Cardiac septum (tissue), 1 donor: ENCODE data around the gene SH3PXD2A. TPM values are rescaled to one million over a fixed set of nuclear protein-coding genes. Genes with fewer than 3 reads are reported as not detected.
"Not testable (repeated sequence)": the region's sequence is repeated elsewhere in the genome, so short reads cannot be mapped to it uniquely, and the experiment has no call there.

Experiments
- DNase-seq: peaks from one replicate; pipeline ENCODE4 v3.0.0-alpha.2; 2020; ENCODE audit warnings: low spot score
- intact Hi-C: fragments of 100-400 bp; cut with DNase I; formaldehyde crosslinking; loops from one replicate; pipeline ENCODE4 v1.14.0; 2022
- total RNA-seq: library from RNA; stranded (reverse); fragmentation: NEBNext Ultra II Directional; extraction: Animal tissue kit (Norgen Biotek cat#: 25700); gene quantifications from one replicate; pipeline ENCODE4 v1.2.1, GENCODE V29; 2021
- donor health status: DM: no; HTN: no; CAD: no.

SH3PXD2A gene
- total RNA-seq, 1 donor from 2014 or later = 45.0 TPM

DNA sequence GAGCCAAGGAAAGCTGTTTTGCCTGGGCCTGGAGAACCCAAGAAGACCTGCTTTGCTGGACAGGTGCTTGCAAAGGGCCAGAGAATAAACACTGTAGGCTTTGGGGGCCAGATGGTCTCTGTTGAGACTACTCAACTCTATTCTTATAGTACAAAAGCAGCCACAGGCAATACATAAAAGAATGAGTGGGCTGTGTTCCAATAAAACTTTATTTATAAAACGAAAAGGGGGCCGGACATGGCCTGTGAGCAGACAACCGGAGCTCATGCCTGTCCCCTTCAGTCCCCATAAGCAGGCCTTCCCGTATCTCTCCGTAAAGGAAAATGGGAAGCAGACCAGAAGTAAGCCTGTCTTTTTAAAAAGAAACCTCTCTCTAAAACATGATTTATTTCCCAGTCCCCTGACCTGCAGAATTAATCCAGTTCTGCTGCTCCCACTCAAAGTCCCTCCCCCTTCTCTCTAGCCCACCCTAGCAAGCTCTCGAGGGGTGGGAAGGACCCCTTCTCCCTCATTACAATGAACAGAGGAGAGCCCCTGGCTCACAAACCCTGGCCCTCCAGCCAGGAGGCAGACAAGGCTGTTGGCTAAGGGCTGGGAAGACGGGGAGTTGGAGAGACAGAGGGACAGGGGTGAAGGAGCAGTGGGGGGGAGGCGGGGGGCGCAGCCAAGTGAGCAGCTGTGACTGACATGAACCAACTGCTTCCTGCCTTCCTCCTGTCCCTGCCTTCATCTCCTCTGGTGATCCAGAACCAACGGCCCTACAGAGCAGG lies 184.1 kb downstream of the SH3PXD2A start:
- intact Hi-C loops = no loop called here

DNA sequence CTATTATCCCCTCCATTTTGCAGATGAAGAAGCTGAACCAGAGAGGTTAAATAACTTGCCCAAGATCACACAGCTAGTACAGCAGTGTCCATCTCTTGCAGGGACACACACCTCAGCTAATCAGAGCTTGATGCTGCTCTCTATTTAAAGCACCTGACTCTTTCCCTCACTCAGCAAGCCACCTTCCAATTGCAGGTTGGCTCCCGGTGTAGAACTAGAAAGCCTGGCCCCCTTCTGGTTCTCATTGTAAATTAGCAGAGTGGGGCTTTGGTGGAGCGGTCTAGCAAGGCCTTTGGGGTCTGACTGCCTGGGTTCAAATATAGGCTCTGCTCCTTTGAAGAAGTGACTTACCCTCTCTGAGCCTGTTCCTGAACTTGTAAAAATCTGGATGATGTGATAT lies 185.4 kb downstream of the SH3PXD2A start:
- DNase-seq = no peak
- intact Hi-C loops = loop anchor here (5.0 kb wide), 1 partner anchor 53 kb away; no protein-coding TSS in a partner anchor

More for the DNA sequence above, 184.1 kb downstream of the SH3PXD2A start:
- no peak for DNase-seq

DNA sequence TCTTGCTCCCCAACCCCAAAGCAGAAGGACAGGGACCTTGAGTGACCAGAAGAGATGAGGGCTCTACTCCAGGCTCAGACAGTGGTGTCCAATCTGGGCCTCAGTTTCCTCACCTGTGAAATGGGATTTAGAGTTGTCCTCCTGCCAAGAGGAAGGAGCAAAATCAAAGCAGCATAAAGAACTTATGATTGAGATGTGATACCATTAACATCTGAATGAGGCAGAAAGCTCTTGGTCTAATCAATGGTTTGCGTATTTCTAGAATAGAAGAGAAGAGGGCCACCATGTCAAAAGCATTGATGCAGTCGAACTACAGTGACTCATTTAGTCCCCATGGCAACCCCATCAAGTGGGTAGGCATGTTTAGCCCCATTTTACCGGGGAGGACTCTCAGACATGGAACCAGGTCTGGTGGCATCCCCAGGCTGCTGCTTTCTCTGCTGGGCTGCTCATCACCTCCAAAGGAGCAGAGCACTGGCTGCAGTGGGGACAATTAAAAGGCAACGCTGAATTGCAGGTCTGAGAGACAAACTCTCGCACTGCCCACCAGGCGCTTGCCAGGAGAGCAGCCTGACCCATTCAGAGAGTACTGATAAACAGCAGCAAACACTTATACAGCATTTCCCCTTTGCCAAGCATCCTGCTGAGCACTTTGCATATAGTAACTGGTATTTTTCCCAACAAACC lies 186.0 kb downstream of the SH3PXD2A start:
- no peak for DNase-seq
- intact Hi-C loops = loop anchor here (5.0 kb wide), 1 partner anchor 52 kb away; no protein-coding TSS in a partner anchor

DNA sequence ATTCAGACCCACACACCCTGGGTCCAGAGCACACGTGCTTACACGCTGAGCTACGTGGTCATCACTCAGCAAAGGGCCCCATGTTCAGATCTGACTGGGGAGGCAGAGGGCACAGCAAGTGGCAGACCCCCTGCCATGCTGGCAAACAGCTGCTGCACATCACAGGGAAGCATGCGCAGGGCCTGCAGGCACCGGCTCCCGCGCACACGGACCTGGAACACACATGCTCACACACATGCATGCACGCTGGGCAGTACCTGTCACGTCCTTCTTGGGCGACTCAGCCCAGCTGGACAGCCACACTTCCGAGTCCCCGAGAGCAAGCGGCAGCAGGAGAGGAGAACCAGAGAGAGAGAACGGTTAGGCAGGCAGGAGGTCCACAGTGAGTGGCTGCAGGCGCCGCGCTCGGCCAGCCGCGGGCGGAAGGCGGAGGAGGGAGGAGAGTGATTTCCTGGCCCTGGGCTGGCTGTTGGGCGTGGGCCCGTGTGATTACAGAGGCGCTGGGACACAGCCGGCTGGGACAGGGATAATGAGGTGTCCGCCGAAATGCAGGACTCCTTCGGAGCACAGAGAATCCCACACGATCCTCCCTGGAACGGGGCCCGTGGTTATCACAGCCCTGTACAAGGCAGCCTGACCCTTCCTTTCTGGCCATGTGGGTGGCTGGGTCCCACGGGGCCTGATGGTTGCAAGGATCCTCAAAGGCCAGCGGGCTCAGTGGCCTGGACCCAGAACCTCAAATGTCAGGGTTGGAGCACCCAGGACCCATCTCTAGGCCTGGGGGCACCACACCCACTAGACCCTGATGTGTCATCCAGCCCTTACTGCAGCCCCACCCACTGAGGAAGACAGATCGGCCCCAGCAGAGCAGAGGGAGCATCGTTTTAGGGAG lies 186.8 kb downstream of the SH3PXD2A start:
- intact Hi-C loops = loop anchor here (5.0 kb wide), 1 partner anchor 51 kb away; no protein-coding TSS in a partner anchor
- peak; percentile 89 for DNase-seq

DNA sequence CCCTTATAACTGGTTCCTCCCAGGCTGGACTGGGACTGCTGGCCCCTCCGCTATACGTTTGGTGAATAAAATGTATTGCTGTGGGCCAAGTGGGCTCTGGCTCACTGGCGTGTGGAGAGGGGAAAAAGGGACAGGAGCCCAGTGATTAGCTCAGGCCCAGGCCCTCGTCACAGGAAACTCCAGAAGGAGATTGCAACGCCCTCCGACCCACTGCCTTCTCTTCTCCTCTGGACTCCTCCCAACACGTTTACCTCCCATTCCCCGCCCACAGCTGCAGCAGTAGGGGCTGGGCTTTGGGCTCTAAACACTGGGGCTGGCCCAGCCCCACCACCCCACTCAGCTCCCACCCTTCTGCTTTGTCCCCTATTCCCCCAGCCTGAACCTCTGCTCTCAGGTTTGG lies 188.0 kb downstream of the SH3PXD2A start:
- DNase-seq = no peak
- intact Hi-C loops = loop anchor here (5.0 kb wide), 1 partner anchor 50 kb away; no protein-coding TSS in a partner anchor

DNA sequence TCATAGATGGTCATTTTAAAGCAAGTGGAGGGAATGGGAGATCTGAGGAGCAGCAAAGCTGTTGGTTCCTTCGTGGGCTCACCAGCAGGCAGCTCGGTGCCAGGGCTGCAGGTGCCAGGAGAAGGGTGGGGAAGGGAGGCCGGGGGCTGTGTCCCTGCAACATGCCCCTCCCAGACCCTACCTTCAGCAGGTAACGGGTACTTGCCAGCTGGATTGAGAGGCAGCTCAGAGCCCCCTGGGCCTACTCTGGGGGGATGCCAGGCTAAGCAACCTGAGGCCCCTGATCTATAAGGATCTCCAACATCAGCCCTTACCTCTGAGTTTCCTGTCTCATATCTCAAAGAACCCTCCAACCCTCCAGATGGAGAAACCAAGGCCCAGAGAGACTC lies 188.6 kb downstream of the SH3PXD2A start:
- no peak for DNase-seq
- intact Hi-C loops = loop anchor here (5.0 kb wide), 1 partner anchor 49 kb away; no protein-coding TSS in a partner anchor

DNA sequence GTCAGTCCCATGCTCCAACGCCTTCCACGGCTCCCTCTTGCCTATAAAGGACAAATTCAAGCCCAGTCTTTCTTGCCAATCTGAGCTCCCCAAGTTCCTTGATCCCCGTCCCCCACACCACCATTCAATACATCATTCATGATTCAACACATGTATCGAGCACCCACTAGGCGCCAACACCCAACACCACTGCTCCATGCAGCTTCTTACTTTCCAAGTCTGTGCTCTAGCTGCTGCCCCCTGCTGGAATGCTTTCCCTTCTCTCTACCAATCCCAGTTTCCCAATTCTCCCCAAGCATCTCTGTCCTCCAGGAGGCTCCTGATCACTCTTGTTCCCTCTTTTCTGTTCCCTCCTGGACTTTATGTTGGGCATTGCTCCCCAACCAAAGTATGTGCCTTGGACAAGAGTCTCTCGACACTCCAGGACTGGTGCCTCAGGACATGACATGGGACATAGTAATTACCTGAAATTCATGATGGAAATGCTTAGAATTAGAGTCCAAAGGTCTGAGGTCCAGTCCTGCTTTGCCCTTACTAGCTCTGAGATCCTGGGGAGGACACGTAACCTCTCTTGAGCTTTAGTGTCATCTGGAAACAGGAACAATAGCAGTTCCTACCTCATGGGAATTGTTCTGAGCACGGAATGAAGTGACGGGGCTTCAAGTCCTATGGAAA lies 189.2 kb downstream of the SH3PXD2A start:
- DNase-seq = no peak
- intact Hi-C loops = loop anchor here (5.0 kb wide), 1 partner anchor 49 kb away; no protein-coding TSS in a partner anchor

DNA sequence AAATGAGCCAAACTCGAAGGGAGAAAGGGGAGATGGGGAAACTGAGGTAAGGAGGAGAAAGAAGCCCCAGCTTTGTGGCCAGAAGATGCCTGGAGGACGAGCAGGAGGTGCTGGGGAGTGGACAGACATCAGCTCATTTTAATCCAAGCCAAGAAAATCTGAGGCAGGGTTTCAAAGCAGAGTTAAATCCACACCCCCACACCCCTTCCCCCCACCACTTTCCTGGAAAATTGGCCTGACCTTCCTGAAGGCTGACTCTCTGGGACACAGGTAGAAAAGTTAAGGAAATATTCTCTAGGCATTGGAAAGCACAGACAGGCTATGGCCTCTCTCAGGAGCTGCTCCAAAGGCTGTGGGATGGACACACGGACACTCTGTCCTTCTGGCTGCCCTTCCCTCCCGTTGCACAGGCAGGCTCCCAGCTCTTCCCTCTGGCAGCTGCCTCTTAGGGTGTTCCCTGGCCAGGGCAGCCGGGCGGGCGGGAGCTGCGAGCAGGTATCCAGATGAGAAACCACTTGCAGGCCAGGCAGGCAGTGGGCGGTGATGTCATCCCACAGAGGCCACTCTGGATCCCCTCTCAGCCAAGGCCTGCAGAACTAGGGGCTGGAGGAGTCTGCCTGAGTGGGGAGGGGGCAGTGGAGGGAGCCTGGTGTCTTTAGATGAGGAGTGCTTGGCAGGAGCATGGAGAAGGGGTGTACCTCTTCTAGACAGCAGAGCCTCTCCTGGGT lies 190.1 kb downstream of the SH3PXD2A start:
- intact Hi-C loops = loop anchor here (5.0 kb wide), 1 partner anchor 48 kb away; no protein-coding TSS in a partner anchor
- no peak for DNase-seq

DNA sequence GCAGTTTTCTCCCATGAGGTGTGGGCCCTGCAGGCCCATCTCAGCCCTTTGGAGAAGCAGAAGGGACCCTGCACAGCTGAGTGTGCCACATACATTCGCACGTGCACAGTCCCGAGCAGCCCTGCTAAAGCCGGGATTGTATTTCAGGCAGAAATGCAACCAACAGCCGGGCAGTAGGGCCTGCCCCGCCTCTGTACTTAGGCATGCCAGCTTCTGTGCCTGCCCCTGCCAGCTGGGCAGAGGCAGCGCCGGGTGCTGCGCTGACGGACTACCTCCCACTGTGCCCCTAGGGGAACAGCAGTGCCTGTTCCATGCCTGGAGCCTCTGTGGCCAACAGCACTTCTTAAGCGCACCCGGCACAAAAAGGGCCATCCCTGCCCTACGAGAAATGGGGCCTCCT lies 191.6 kb downstream of the SH3PXD2A start:
- intact Hi-C loops = no loop called here
- no peak for DNase-seq

DNA sequence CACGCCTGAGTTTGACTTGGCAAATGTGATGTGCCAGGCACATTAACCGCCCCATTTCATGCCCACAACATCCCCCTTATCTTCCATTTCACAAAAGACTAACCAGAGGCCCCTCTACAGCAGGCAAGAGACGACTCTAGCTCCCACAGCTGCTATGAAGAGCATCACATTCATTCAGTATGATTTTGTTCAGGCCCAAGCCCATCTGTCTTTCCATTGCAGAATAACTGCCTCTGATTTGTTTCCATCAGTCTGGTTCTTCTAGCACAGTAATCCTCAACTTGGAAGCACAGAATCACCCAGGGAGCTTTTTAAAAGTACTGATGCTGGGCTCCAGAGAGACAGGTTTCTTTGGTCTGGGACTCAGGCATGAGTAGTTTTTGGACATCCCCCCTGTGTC lies 192.1 kb downstream of the SH3PXD2A start:
- no peak for DNase-seq
- intact Hi-C loops = no loop called here

DNA sequence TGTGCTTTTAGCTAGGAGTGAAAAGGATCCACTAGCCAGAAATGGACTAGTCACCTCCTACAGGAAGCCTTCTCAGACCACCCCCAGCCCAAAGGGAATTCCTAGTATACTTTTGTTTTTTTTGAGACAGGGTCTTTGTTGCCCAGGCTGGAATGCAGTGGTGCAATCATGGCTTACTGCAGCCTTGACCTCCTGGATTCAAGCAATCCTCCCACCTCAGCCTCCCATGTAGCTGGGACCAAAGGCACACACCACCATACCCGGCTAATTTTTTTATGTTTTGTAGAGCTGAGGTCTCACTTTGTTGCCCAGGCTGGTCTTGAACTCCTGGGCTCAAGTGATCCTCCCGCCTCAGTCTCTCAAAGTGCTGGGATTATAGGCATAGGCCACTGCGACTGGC lies 192.7 kb downstream of the SH3PXD2A start:
- DNase-seq, intact Hi-C loops: not testable (repeated sequence)

DNA sequence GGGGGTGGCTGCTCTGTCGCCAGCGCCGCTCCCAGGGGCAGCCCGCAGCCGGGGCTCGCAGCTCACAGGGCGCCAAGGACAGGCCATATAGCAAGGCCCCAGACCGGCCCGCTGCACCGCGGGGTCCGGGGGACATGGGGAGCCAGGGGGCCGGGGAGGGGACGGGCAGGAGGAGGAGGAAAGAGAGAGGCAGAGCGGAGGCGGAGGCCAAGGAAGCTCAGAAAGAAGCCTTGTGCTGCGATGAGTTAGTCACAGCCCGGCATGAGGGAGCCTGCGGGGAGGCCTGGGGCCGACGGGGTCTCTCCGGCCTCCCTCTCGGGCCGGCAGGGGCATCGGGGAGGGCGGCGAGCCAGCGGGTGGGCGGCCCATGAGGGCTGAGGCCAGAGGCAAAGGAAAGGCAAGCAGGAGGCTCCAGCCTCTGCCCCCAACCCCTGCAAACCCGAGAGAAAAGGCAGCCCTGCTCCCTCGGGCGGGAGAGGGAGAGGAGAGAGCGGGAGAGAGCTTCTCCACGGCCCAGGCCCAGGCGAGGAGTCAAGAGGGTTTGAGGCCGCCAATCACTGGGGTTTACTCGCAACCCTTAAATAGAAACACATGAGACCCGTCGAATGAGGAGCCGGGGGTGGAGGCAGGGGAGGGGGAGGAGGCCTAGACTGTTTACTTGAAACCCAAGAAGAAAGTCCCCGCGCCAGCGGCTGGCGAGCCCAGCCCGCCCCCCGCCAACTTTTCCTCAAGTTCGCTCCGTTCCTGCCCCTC lies 194.0 kb downstream of the SH3PXD2A start:
- intact Hi-C loops = no loop called here

DNA sequence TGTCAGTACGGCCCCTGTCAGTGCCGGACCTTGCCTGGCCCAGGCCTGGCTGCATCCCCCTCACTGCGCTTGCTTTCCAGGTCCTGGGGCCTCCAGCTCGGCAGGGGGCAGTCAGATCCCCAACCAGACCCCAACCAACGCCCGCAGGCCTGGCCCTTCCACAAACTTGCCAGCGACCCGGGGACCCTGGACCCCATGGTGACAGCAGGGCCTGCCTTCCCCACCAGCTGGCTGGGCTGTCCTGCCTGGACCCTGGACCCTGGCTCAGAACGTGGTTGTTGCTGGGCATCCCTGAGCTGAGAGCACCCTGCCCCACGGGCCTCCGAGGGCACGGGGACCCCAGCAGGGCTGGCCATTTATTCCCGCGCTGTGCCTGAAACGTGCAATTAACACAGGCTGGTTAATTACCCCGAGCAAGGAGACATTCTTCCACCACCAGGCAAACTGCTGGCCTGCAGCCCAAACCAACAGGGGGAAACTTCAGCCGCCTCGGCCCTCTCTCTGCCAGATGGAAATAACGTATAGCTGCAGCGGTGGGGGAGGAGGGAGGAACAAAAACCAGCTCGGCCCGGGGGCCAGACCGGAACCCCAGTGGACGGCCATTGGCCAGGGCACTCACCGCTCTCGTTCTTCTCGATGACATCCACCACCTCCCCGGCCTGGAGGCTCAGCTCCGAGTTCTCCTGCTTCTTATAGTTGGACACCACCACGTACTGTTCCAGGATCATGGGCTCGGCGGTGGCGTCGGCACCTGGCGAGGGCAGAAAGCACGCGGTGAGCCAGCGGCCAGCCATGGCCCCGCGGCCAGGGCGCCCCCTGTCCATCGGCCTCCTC lies 194.8 kb downstream of the SH3PXD2A start:
- DNase-seq = no peak
- intact Hi-C loops = no loop called here

More for the DNA sequence above, 194.0 kb downstream of the SH3PXD2A start:
- DNase-seq = peak; percentile 89

DNA sequence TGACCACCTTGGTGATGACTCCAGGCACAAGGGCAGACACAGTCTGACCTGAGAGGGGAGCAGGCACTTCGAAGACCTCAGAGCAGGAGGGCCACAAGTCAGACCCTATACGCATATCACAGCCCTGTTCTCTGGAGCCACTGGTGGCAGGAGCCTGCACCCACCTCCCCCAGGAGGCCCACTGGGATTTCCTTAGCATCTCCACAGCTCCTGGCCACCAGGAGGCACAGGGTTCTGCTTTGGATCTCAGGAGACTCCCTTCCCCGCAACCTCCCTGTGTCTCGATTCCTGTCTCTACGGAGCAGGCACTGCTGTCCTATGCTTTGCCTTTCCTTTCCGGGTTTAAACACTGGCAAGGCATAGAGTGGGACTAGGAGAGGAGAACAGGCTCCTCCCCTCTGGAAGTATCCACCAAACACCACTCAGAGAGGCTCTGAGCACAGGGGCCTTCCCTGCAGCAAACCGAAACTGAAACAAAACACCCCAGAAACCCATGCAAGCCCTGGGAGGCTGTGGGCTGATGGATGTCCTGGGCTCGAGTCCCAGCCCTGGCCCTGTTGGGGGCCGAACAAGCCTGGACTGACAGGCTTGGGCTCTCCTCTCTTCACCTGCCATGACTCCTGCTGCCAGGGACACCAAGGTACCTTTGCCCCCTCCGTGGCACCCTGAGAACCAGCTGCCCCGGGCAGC lies 195.6 kb downstream of the SH3PXD2A start:
- intact Hi-C loops = no loop called here
- peak; percentile 88 for DNase-seq

DNA sequence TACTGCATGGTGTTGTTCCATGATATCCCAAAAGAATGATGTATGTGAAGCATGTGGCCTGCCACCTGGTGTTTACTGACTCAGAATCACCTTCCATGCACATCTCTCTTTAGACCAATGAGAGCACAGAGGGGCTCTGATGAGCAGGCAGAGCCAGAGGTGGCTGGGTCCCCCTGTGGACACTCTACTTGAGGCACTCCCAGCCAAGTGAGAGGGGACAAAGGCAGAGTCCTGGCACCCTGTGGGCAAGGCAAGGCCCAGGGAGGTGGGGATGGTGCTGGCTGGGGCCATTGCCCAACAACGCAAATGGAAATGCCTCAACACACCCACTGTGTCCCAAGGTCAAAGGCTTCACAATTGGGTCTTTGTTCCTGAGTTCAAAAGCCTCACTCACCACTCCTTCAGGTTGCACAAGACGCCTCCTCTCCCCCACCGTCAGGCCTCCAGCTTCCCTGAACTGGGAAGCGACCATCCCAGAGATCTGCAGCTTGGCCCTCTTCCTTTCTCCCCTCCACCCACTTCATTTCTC lies 197.3 kb downstream of the SH3PXD2A start:
- intact Hi-C loops = no loop called here
- no peak for DNase-seq

DNA sequence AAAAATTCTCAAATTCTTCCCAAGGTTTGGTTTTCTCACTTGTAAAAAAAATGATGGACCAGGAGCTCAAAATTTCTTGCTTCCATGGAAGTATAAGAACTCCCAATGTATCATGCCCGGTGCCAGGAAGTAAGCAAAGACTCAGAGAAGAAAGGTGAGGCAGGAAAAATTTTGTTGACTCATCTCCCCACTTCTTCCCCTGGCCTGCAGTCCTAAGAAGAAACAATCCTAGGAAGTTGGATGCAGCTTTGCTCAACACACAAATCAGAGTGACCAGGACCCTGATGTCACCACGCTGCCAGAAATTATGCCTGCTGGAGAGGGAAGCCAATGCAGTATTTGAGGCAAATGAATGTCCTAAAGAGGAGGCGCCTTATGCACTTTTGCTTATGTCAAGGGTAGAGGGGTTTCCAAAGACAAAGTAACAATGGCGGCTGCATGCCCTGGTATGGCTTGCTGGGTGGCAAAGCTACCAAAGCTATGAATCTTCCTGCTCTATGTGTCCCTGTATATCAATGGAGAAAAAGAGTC lies 198.2 kb downstream of the SH3PXD2A start:
- no peak for DNase-seq

More for the DNA sequence above, 198.2 kb downstream of the SH3PXD2A start:
- intact Hi-C loops = no loop called here
